ENCODE measurements around the gene LIPT2.

The LIPT2 gene

DNA sequence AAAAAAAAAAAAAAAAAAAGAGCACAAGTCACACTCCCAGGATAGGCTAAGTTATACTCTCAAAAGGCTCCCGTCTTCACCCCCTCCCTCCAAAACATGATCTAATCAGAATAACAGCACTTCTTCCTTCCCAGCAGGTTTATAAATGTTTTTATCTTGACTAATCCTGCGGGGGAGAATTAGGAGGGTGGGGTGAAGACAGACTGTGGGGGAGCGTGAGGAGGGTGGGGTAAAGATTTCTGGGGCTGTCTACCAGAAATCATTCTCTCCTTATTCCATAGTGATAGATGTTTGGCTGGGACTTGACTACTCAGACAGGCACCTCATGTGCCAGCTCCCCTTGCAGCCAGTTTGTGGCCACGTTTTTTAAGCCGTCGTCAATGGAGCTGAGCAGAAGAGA, 43.2 kb downstream of the LIPT2 start:
- TF ChIP-seq, protein P1, sequence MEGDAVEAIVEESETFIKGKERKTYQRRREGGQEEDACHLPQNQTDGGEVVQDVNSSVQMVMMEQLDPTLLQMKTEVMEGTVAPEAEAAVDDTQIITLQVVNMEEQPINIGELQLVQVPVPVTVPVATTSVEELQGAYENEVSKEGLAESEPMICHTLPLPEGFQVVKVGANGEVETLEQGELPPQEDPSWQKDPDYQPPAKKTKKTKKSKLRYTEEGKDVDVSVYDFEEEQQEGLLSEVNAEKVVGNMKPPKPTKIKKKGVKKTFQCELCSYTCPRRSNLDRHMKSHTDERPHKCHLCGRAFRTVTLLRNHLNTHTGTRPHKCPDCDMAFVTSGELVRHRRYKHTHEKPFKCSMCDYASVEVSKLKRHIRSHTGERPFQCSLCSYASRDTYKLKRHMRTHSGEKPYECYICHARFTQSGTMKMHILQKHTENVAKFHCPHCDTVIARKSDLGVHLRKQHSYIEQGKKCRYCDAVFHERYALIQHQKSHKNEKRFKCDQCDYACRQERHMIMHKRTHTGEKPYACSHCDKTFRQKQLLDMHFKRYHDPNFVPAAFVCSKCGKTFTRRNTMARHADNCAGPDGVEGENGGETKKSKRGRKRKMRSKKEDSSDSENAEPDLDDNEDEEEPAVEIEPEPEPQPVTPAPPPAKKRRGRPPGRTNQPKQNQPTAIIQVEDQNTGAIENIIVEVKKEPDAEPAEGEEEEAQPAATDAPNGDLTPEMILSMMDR (IDR thresholded peaks at IDR 0.05), result no peak

DNA sequence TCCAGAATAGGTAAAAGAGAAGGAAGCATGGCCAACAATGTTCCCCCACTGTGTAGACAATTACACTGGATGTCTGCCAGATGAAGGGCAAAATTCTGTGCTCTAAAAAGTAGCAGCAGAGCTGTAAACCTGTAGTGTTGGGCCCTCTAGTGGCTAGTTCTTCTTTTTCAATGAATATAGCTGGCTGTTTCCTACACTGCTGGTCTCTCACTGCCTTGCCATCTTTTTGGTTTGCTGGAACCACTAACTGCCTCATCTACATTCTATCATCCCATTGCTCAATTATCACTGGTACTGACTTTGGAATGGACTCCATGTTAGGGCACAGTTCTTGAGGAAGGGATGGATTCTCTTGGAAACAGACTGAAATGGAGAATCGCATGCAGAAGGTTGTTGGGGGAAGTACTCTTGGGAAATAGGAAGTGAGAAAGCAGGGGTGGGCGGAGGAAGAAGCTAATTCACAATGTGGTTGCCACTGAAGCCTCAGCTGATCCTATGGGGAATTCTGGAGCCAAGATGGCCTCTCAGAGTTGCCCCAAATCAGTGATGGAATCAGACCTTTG, 44.1 kb downstream of the LIPT2 start:
- TF ChIP-seq, protein P1 (IDR thresholded peaks at IDR 0.05), result peak; percentile 68

DNA sequence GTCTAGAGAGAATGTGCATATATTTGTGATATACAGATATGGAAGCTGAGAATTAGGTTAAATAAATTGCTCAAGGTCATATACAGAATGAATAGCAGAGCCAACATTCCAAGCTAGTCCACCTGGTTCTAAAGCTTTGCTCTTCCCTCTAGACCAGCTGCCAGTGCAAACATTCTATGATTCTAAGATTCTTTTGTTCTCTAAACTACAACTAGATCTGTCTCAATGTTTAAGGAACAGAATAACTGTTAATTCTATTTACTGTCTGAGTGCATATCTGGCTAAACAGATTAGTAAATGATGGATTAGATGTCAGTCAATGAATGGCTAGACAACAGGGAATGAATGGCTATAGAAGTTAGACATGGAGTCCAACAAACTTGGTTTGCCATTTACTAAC, 45.8 kb downstream of the LIPT2 start:
- TF ChIP-seq, protein P1 (IDR thresholded peaks at IDR 0.05), result no peak

DNA sequence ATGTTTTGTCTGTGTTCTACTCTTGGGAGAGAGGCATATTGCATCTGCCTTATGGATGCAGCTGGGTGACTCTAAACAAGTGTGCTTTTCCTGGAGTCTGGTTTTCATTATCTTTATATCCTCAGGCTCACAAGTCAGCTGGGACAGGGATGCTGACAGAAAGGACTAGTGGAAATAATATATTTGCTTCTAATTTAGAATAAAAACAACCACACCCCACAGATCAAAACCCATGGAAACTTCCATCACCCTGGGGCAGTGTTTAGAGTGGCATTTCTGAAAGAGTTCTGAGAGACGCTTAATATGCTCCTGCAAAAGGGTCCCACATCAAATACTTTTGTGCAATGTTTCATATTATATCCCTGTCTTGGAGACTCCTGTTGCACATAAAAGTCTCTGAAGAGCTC, 47.0 kb downstream of the LIPT2 start:
- TF ChIP-seq, protein P1 (IDR thresholded peaks at IDR 0.05), result no peak

GRCh38 chr11:74444173-74444826, 49.2 kb downstream of the LIPT2 start:
- TF ChIP-seq, protein P1 (IDR thresholded peaks at IDR 0.05), result no peak

GRCh38 chr11:74443071-74443864, 50.3 kb downstream of the LIPT2 start:
- TF ChIP-seq, protein P1 (IDR thresholded peaks at IDR 0.05), result peak; percentile 74

GRCh38 chr11:74442636-74443035, 50.9 kb downstream of the LIPT2 start:
- TF ChIP-seq, protein P1 (IDR thresholded peaks at IDR 0.05), result no peak
